Chondrocyte (in vitro differentiated cells): ENCODE results near the gene DCTN1. TPM values are rescaled to one million over a fixed set of nuclear protein-coding genes. Genes with fewer than 3 reads are reported as not detected.

ENCODE experiments used
- DNase-seq: peaks from one replicate; pipeline ENCODE4 v3.0.0; 2021; ENCODE audit warnings: mixed read lengths, low spot score
- H3K27ac Mint-ChIP-seq: one replicate; pipeline ENCODE4 v1.8.0; 2021; ENCODE audit warnings: mild to moderate bottlenecking, moderate library complexity, mixed read lengths; ENCODE audit not compliant: unreplicated experiment
- H3K27me3 Mint-ChIP-seq: 2 replicates; pipeline ENCODE4 v1.8.0; 2021; ENCODE audit warnings: low read depth, mixed read lengths
- H3K36me3 Mint-ChIP-seq: 2 replicates; pipeline ENCODE4 v1.8.0; 2021; ENCODE audit warnings: low read depth, mixed read lengths
- H3K4me1 Mint-ChIP-seq: 2 replicates; pipeline ENCODE4 v1.8.0; 2021; ENCODE audit warnings: low read depth, mild to moderate bottlenecking, mixed read lengths
- H3K4me3 Mint-ChIP-seq: one replicate; pipeline ENCODE4 v1.8.0; 2021; ENCODE audit warnings: mild to moderate bottlenecking, moderate library complexity, mixed read lengths; ENCODE audit not compliant: unreplicated experiment
- H3K9me3 Mint-ChIP-seq: 2 replicates; pipeline ENCODE4 v1.8.0; 2021; ENCODE audit warnings: low read depth, mixed read lengths
- CTCF ChIP-seq: fragments of 200-600 bp; sonication (generic); IDR thresholded peaks from 2 replicates; pipeline ENCODE4 v1.5.0; 2021; ENCODE audit warnings: antibody characterized with exemption, mild to moderate bottlenecking, moderate library complexity
- total RNA-seq: library from RNA; stranded (reverse); gene quantifications from 3 replicates; pipeline ENCODE4 v1.2.1, GENCODE V29; 2021

DCTN1 gene
- total RNA-seq, 1 donor from 2014 or later: 157 TPM

- Mint-ChIP-seq H3K4me3 (no peak overlapping the region), H3K27me3 (peaks cover 3% of the 10 kb centered on the region), H3K36me3 (no peaks in the 10 kb centered on the region), H3K4me1 (peaks cover 12% of the 10 kb centered on the region), H3K27ac (no peak overlapping the region), H3K9me3 (no peaks in the 10 kb centered on the region)
- no peak for DNase-seq
- TF ChIP-seq CTCF: no peak
These were observed 39.9 kb upstream of the DCTN1 start for GRCh38 chr2:74420006-74420405.

GRCh38 chr2:74419345-74419744 is 39.2 kb upstream of the DCTN1 start:
- Mint-ChIP-seq H3K9me3 (no peaks in the 10 kb centered on the region), H3K4me1 (peaks cover 12% of the 10 kb centered on the region), H3K36me3 (no peaks in the 10 kb centered on the region), H3K4me3 (no peak overlapping the region), H3K27me3 (peaks cover 3% of the 10 kb centered on the region), H3K27ac (no peak overlapping the region)
- no peak for DNase-seq
- TF ChIP-seq CTCF: no peak

GRCh38 chr2:74418312-74418711 is 38.2 kb upstream of the DCTN1 start:
- H3K27me3 Mint-ChIP-seq: peaks cover 3% of the 10 kb centered on the region
- no peaks in the 10 kb centered on the region for H3K9me3 Mint-ChIP-seq
- TF ChIP-seq CTCF: no peak
- no peaks in the 10 kb centered on the region for H3K36me3 Mint-ChIP-seq
- peaks cover 12% of the 10 kb centered on the region for H3K4me1 Mint-ChIP-seq
- no peak overlapping the region for H3K4me3 Mint-ChIP-seq
- no peak for DNase-seq
- H3K27ac Mint-ChIP-seq: no peak overlapping the region

GRCh38 chr2:74417763-74418162 is 37.7 kb upstream of the DCTN1 start:
- H3K27ac Mint-ChIP-seq: no peak overlapping the region
- H3K4me1 Mint-ChIP-seq: peaks cover 12% of the 10 kb centered on the region
- no peak for DNase-seq
- no peaks in the 10 kb centered on the region for H3K36me3 Mint-ChIP-seq
- H3K4me3 Mint-ChIP-seq: no peak overlapping the region
- no peak for TF ChIP-seq CTCF
- H3K9me3 Mint-ChIP-seq: no peaks in the 10 kb centered on the region
- peaks cover 3% of the 10 kb centered on the region for H3K27me3 Mint-ChIP-seq

- no peak overlapping the region for H3K4me3 Mint-ChIP-seq
- TF ChIP-seq CTCF: no peak
- DNase-seq: no peak
- H3K27me3 Mint-ChIP-seq: peaks cover 3% of the 10 kb centered on the region
- no peaks in the 10 kb centered on the region for H3K9me3 Mint-ChIP-seq
- no peaks in the 10 kb centered on the region for H3K36me3 Mint-ChIP-seq
- H3K27ac Mint-ChIP-seq: no peak overlapping the region
- peaks cover 9% of the 10 kb centered on the region for H3K4me1 Mint-ChIP-seq
These were observed 37.1 kb upstream of the DCTN1 start for GRCh38 chr2:74417197-74417596.
